Astrocyte of the spinal cord (primary cell): ENCODE results near the gene PKIB.

ENCODE experiments used
- DNase-seq: peaks from one replicate; pipeline ENCODE4 v3.0.0; 2011; ENCODE audit warnings: low read depth, low spot score
- H3K4me3 ChIP-seq: 2 replicates; pipeline ENCODE4 v1.5.1; 2011; ENCODE audit warnings: low read depth, mild to moderate bottlenecking, low read length, moderate library complexity
- CTCF ChIP-seq: IDR thresholded peaks from 2 replicates; pipeline ENCODE4 v1.5.1; 2012; ENCODE audit warnings: low read depth, mild to moderate bottlenecking, low read length, inconsistent platforms
- in situ Hi-C: cut with HindIII; loops from 2 replicates; pipeline ENCODE4 v1.10.0; 2017; ENCODE audit warnings: low sequenced_read_pairs

Gene PKIB

GRCh38 chr6:122717350-122717749 lies 107.1 kb downstream of the PKIB start:
- peak; percentile 78 for DNase-seq
- TF ChIP-seq CTCF, result no peak
- peak overlapping the region; percentile 12 for H3K4me3 ChIP-seq
- in situ Hi-C loops, result no loop called here

- TF ChIP-seq CTCF, result no peak
- H3K4me3 ChIP-seq, result peak overlapping the region; percentile 2
- DNase-seq, result no peak
- in situ Hi-C loops, result no loop called here
These were observed 108.4 kb downstream of the PKIB start for GRCh38 chr6:122718616-122719015.

- no peak for DNase-seq
- in situ Hi-C loops, result no loop called here
- no peak overlapping the region for H3K4me3 ChIP-seq
- no peak for TF ChIP-seq CTCF
These were observed 109.0 kb downstream of the PKIB start for GRCh38 chr6:122719176-122719575.

GRCh38 chr6:122722746-122723145 lies 112.5 kb downstream of the PKIB start:
- no peak for TF ChIP-seq CTCF
- in situ Hi-C loops, result no loop called here
- peak; percentile 42 for DNase-seq

GRCh38 chr6:122726649-122727048 lies 116.4 kb downstream of the PKIB start:
- peak; percentile 27 for DNase-seq
- in situ Hi-C loops, result no loop called here
- peak; percentile 66 for TF ChIP-seq CTCF

More at GRCh38 chr6:122722746-122723145, 112.5 kb downstream of the PKIB start:
- H3K4me3 ChIP-seq, result no peak overlapping the region

GRCh38 chr6:122727244-122727643 lies 117.0 kb downstream of the PKIB start:
- no peak for DNase-seq
- no peak for TF ChIP-seq CTCF
- H3K4me3 ChIP-seq, result no peak overlapping the region
- in situ Hi-C loops, result no loop called here

More at GRCh38 chr6:122726649-122727048, 116.4 kb downstream of the PKIB start:
- no peak overlapping the region for H3K4me3 ChIP-seq

GRCh38 chr6:122730334-122730733 lies 120.1 kb downstream of the PKIB start:
- no peak for DNase-seq
- in situ Hi-C loops, result no loop called here
- TF ChIP-seq CTCF, result no peak
- H3K4me3 ChIP-seq, result no peak overlapping the region
